T-helper 1 cell treated with Interleukin-12 subunit alpha and Interleukin-12 subunit beta and Interleukin-4 antibody, amounts not matched to agents 30 μg/mL and 1 μg/mL, for 36 hours (primary cell): ENCODE data around the gene TXNDC17.

Source experiments
- H3K27ac Mint-ChIP-seq: one replicate; pipeline ENCODE4 v1.8.0; 2021; ENCODE audit warnings: mild to moderate bottlenecking, mixed read lengths
- H3K27me3 Mint-ChIP-seq: one replicate; pipeline ENCODE4 v1.8.0; 2021; ENCODE audit warnings: low read depth, mixed read lengths
- H3K36me3 Mint-ChIP-seq: one replicate; pipeline ENCODE4 v1.8.0; 2021; ENCODE audit warnings: low read depth, mixed read lengths
- H3K4me1 Mint-ChIP-seq: one replicate; pipeline ENCODE4 v1.8.0; 2021; ENCODE audit warnings: low read depth, mixed read lengths
- H3K4me3 Mint-ChIP-seq: one replicate; pipeline ENCODE4 v1.8.0; 2021; ENCODE audit warnings: mild to moderate bottlenecking, moderate library complexity, mixed read lengths
- H3K9me3 Mint-ChIP-seq: one replicate; pipeline ENCODE4 v1.8.0; 2021; ENCODE audit warnings: mixed read lengths

Gene TXNDC17

GRCh38 chr17:6623941-6624340 is 16.9 kb upstream of the TXNDC17 start:
- no peak overlapping the region for H3K27ac Mint-ChIP-seq
- no peaks in the 10 kb centered on the region for H3K4me1 Mint-ChIP-seq
- peaks cover 17% of the 10 kb centered on the region for H3K36me3 Mint-ChIP-seq

GRCh38 chr17:6626616-6627015 is 14.2 kb upstream of the TXNDC17 start:
- Mint-ChIP-seq H3K36me3 (peaks cover 23% of the 10 kb centered on the region), H3K27ac (no peak overlapping the region), H3K27me3 (no peaks in the 10 kb centered on the region), H3K4me1 (peaks cover 4% of the 10 kb centered on the region), H3K9me3 (no peaks in the 10 kb centered on the region), H3K4me3 (no peak overlapping the region)

More at GRCh38 chr17:6623941-6624340, 16.9 kb upstream of the TXNDC17 start:
- Mint-ChIP-seq H3K9me3 (no peaks in the 10 kb centered on the region), H3K27me3 (no peaks in the 10 kb centered on the region), H3K4me3 (no peak overlapping the region)

GRCh38 chr17:6627019-6627418 is 13.8 kb upstream of the TXNDC17 start:
- no peaks in the 10 kb centered on the region for H3K9me3 Mint-ChIP-seq
- peaks cover 23% of the 10 kb centered on the region for H3K36me3 Mint-ChIP-seq
- H3K4me1 Mint-ChIP-seq = peaks cover 4% of the 10 kb centered on the region
- no peaks in the 10 kb centered on the region for H3K27me3 Mint-ChIP-seq
- no peak overlapping the region for H3K27ac Mint-ChIP-seq
- no peak overlapping the region for H3K4me3 Mint-ChIP-seq

- no peaks in the 10 kb centered on the region for H3K27me3 Mint-ChIP-seq
- H3K36me3 Mint-ChIP-seq = peaks cover 37% of the 10 kb centered on the region
- H3K27ac Mint-ChIP-seq = no peak overlapping the region
These were observed 10.5 kb upstream of the TXNDC17 start for GRCh38 chr17:6630390-6630789.

GRCh38 chr17:6632530-6632929 is 8.3 kb upstream of the TXNDC17 start:
- Mint-ChIP-seq H3K9me3 (no peaks in the 10 kb centered on the region), H3K4me1 (peaks cover 6% of the 10 kb centered on the region), H3K36me3 (peaks cover 38% of the 10 kb centered on the region), H3K27ac (no peak overlapping the region), H3K27me3 (no peaks in the 10 kb centered on the region), H3K4me3 (no peak overlapping the region)

More at GRCh38 chr17:6630390-6630789, 10.5 kb upstream of the TXNDC17 start:
- H3K4me3 Mint-ChIP-seq = no peak overlapping the region
- H3K9me3 Mint-ChIP-seq = no peaks in the 10 kb centered on the region
- peaks cover 4% of the 10 kb centered on the region for H3K4me1 Mint-ChIP-seq

GRCh38 chr17:6633263-6633662 is 7.6 kb upstream of the TXNDC17 start:
- H3K36me3 Mint-ChIP-seq = peaks cover 35% of the 10 kb centered on the region
- no peaks in the 10 kb centered on the region for H3K9me3 Mint-ChIP-seq
- H3K4me1 Mint-ChIP-seq = peaks cover 10% of the 10 kb centered on the region
- H3K4me3 Mint-ChIP-seq = no peak overlapping the region
- H3K27me3 Mint-ChIP-seq = no peaks in the 10 kb centered on the region
- H3K27ac Mint-ChIP-seq = no peak overlapping the region

- H3K27me3 Mint-ChIP-seq = no peaks in the 10 kb centered on the region
- H3K27ac Mint-ChIP-seq = no peak overlapping the region
- peaks cover 20% of the 10 kb centered on the region for H3K4me1 Mint-ChIP-seq
- no peaks in the 10 kb centered on the region for H3K9me3 Mint-ChIP-seq
- no peak overlapping the region for H3K4me3 Mint-ChIP-seq
- H3K36me3 Mint-ChIP-seq = peaks cover 29% of the 10 kb centered on the region
These were observed 4.8 kb upstream of the TXNDC17 start for GRCh38 chr17:6636105-6636504.

- Mint-ChIP-seq H3K9me3 (no peaks in the 10 kb centered on the region), H3K36me3 (peaks cover 25% of the 10 kb centered on the region), H3K27me3 (no peaks in the 10 kb centered on the region), H3K4me1 (peaks cover 24% of the 10 kb centered on the region), H3K4me3 (no peak overlapping the region), H3K27ac (no peak overlapping the region)
These were observed 4.0 kb upstream of the TXNDC17 start for GRCh38 chr17:6636616-6637457.

- no peaks in the 10 kb centered on the region for H3K9me3 Mint-ChIP-seq
- peaks cover 27% of the 10 kb centered on the region for H3K4me1 Mint-ChIP-seq
- H3K27me3 Mint-ChIP-seq = no peaks in the 10 kb centered on the region
- peaks cover 28% of the 10 kb centered on the region for H3K36me3 Mint-ChIP-seq
- H3K4me3 Mint-ChIP-seq = no peak overlapping the region
- no peak overlapping the region for H3K27ac Mint-ChIP-seq
These were observed 3.4 kb upstream of the TXNDC17 start for GRCh38 chr17:6637458-6637840.

- Mint-ChIP-seq H3K4me1 (peaks cover 33% of the 10 kb centered on the region), H3K4me3 (peak overlapping the region; percentile 48), H3K27ac (peak overlapping the region; percentile 58)
These were observed 2.6 kb upstream of the TXNDC17 start for GRCh38 chr17:6638046-6638908.

GRCh38 chr17:6639014-6639585 is 1.8 kb upstream of the TXNDC17 start:
- Mint-ChIP-seq H3K27me3 (no peaks in the 10 kb centered on the region), H3K4me3 (peak overlapping the region; percentile 87), H3K4me1 (peaks cover 41% of the 10 kb centered on the region), H3K9me3 (no peaks in the 10 kb centered on the region), H3K36me3 (peaks cover 19% of the 10 kb centered on the region), H3K27ac (peak overlapping the region; percentile 58)

More at GRCh38 chr17:6638046-6638908, 2.6 kb upstream of the TXNDC17 start:
- Mint-ChIP-seq H3K9me3 (no peaks in the 10 kb centered on the region), H3K36me3 (peaks cover 23% of the 10 kb centered on the region), H3K27me3 (no peaks in the 10 kb centered on the region)

GRCh38 chr17:6639586-6640535 is 999 bp upstream of the TXNDC17 start:
- no peaks in the 10 kb centered on the region for H3K9me3 Mint-ChIP-seq
- H3K4me1 Mint-ChIP-seq = peaks cover 45% of the 10 kb centered on the region
- peak overlapping the region; percentile 96 for H3K27ac Mint-ChIP-seq
- H3K36me3 Mint-ChIP-seq = peaks cover 20% of the 10 kb centered on the region
- H3K27me3 Mint-ChIP-seq = no peaks in the 10 kb centered on the region
- peak overlapping the region; percentile 87 for H3K4me3 Mint-ChIP-seq

- H3K27me3 Mint-ChIP-seq = no peaks in the 10 kb centered on the region
These were observed 495 bp downstream of the TXNDC17 start for GRCh38 chr17:6641247-6641863.

More at GRCh38 chr17:6641247-6641863, 495 bp downstream of the TXNDC17 start:
- H3K4me1 Mint-ChIP-seq = peaks cover 53% of the 10 kb centered on the region
- no peaks in the 10 kb centered on the region for H3K9me3 Mint-ChIP-seq
- H3K4me3 Mint-ChIP-seq = peak overlapping the region; percentile 87
- peaks cover 26% of the 10 kb centered on the region for H3K36me3 Mint-ChIP-seq
- peak overlapping the region; percentile 96 for H3K27ac Mint-ChIP-seq
